Astrocyte (in vitro differentiated cells and primary cell): Measurements from ENCODE around the gene SPATA13. TPM values are rescaled to one million over a fixed set of nuclear protein-coding genes. Genes with fewer than 3 reads are reported as not detected.
"Not testable (repeated sequence)": the region's sequence is repeated elsewhere in the genome, so short reads cannot be mapped to it uniquely, and the experiment has no call there.

Experiments
- DNase-seq: peaks from one replicate; pipeline ENCODE4 v3.0.0-alpha.2; 2010; ENCODE audit warnings: low read depth
- FAIRE-seq: peaks from 2 replicates; lab custom pipeline; 2011; peaks lifted over from hg19 to GRCh38; lab: Jason Lieb, UNC
- H2AFZ ChIP-seq: 2 replicates; pipeline ENCODE4 v1.6.0; 2012; ENCODE audit warnings: low read depth, low read length, inconsistent platforms
- H3K27ac ChIP-seq: 2 replicates; pipeline ENCODE4 v1.5.1; 2011; ENCODE audit warnings: low read depth, low read length, inconsistent platforms
- H3K27me3 ChIP-seq: 2 replicates; pipeline ENCODE4 v1.6.0; 2011; ENCODE audit warnings: low read length, inconsistent platforms; ENCODE audit not compliant: insufficient read depth
- H3K36me3 ChIP-seq: 2 replicates; pipeline ENCODE4 v1.5.1; 2011; ENCODE audit warnings: low read length, inconsistent platforms; ENCODE audit not compliant: insufficient read depth
- H3K4me1 ChIP-seq: 2 replicates; pipeline ENCODE4 v1.5.1; 2011; ENCODE audit warnings: low read length, inconsistent platforms; ENCODE audit not compliant: insufficient read depth
- H3K4me2 ChIP-seq: 2 replicates; pipeline ENCODE4 v1.6.0; 2012; ENCODE audit warnings: low read length, inconsistent platforms
- H3K4me3 ChIP-seq: 2 replicates; pipeline ENCODE4 v1.5.1; 2011; ENCODE audit warnings: low read depth, mild to moderate bottlenecking, low read length, inconsistent platforms; ENCODE audit not compliant: insufficient read depth
- H3K79me2 ChIP-seq: 2 replicates; pipeline ENCODE4 v1.6.0; 2012; ENCODE audit warnings: mild to moderate bottlenecking, low read length, inconsistent platforms; ENCODE audit not compliant: insufficient read depth
- H3K9ac ChIP-seq: 2 replicates; pipeline ENCODE4 v1.6.0; 2012; ENCODE audit warnings: mild to moderate bottlenecking, low read length, inconsistent platforms
- H3K9me3 ChIP-seq: 2 replicates; pipeline ENCODE4 v1.5.1; 2012; ENCODE audit warnings: low read depth, mild to moderate bottlenecking, low read length, inconsistent platforms; ENCODE audit not compliant: insufficient read depth
- H4K20me1 ChIP-seq: 2 replicates; pipeline ENCODE4 v1.6.0; 2012; ENCODE audit warnings: low read length, inconsistent platforms; ENCODE audit not compliant: insufficient read depth
- H3K27ac Mint-ChIP-seq: one replicate; pipeline ENCODE4 v1.8.0; 2021; ENCODE audit warnings: mild to moderate bottlenecking, mixed read lengths; ENCODE audit not compliant: unreplicated experiment
- H3K27me3 Mint-ChIP-seq: one replicate; pipeline ENCODE4 v1.8.0; 2021; ENCODE audit warnings: low read depth, mixed read lengths; ENCODE audit not compliant: unreplicated experiment
- H3K36me3 Mint-ChIP-seq: one replicate; pipeline ENCODE4 v1.8.0; 2021; ENCODE audit warnings: low read depth, mixed read lengths; ENCODE audit not compliant: unreplicated experiment
- H3K4me1 Mint-ChIP-seq: one replicate; pipeline ENCODE4 v1.8.0; 2021; ENCODE audit warnings: low read depth, mixed read lengths; ENCODE audit not compliant: unreplicated experiment
- H3K4me3 Mint-ChIP-seq: one replicate; pipeline ENCODE4 v1.8.0; 2021; ENCODE audit warnings: mild to moderate bottlenecking, moderate library complexity, mixed read lengths; ENCODE audit not compliant: unreplicated experiment
- H3K9me3 Mint-ChIP-seq: one replicate; pipeline ENCODE4 v1.8.0; 2021; ENCODE audit warnings: mild to moderate bottlenecking, mixed read lengths; ENCODE audit not compliant: unreplicated experiment
- EZH2 ChIP-seq: IDR thresholded peaks from 2 replicates; pipeline ENCODE4 v1.6.1; 2012; ENCODE audit warnings: mild to moderate bottlenecking, low read length, inconsistent platforms; ENCODE audit not compliant: insufficient read depth
- total RNA-seq: library from RNA; stranded (reverse); gene quantifications from 2 replicates; pipeline ENCODE4 v1.2.1, GENCODE V29; 2021
- TF ChIP-seq, protein P1 (sequence below): IDR thresholded peaks from 2 replicates; pipeline ENCODE4 v1.5.1; 2011; ENCODE audit warnings: low read depth, mild to moderate bottlenecking, inconsistent platforms, low read length, moderate library complexity; ENCODE audit not compliant: insufficient read depth

SPATA13 gene
- total RNA-seq, 1 donor from 2014 or later, result 6.2 TPM

DNA sequence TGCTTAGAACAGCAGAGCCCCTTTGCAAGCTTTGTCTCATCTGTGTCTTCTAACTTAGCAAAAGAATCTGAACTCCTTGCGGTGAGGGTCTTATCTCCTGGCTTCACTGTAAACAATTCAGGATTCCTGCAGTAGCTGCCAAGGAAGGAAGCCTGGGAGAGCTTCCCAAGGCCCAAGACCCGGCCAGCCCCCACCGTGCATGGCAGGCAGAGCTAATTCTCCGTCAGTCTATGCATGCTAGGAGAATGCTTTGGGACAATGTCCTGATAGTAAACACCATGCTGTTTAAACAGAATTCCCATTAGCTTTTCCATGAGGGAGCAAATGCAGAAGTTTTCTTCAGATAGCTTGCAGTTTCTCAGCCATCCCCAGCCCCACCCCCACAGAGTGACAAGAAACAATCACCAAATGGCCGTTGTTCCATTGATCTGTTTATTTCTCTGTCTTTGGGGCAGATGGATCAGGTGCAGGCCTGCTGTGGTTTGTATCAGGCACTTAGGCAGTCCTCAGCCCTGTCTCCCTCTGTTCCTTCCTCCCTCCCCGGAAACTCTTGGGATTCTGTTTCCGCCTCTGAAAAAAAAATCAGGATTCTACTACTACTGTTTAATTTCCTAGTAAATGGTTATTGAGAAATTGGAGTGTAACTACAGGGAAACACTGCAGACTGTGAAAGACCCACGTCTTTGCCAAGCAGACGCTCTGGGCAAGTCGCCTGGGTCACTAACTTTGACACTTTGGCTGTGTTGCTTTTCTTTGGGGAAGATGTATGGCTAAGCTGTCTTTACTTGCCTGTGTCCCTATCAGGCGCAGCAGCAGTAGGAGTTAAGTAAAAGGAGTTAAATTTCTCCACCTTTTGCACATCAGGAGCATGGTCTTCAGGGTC lies 40.7 kb upstream of the SPATA13 start:
- Mint-ChIP-seq H3K27ac (no peak overlapping the region), H3K4me1 (peaks cover 2% of the 10 kb centered on the region), H3K36me3 (peaks cover 10% of the 10 kb centered on the region), H3K27me3 (peaks cover 5% of the 10 kb centered on the region), H3K4me3 (no peak overlapping the region), H3K9me3 (no peaks in the 10 kb centered on the region)
- Histone ChIP-seq H3K36me3 (no peaks in the 10 kb centered on the region), H3K79me2 (no peaks in the 10 kb centered on the region), H2AFZ (no peak overlapping the region), H3K4me1 (no peaks in the 10 kb centered on the region), H3K9ac (no peak overlapping the region), H3K4me2 (no peak overlapping the region), H3K9me3 (no peaks in the 10 kb centered on the region), H3K4me3 (no peak overlapping the region), H4K20me1 (no peaks in the 10 kb centered on the region), H3K27me3 (peaks cover 7% of the 10 kb centered on the region), H3K27ac (no peak overlapping the region)
- TF ChIP-seq, protein P1, sequence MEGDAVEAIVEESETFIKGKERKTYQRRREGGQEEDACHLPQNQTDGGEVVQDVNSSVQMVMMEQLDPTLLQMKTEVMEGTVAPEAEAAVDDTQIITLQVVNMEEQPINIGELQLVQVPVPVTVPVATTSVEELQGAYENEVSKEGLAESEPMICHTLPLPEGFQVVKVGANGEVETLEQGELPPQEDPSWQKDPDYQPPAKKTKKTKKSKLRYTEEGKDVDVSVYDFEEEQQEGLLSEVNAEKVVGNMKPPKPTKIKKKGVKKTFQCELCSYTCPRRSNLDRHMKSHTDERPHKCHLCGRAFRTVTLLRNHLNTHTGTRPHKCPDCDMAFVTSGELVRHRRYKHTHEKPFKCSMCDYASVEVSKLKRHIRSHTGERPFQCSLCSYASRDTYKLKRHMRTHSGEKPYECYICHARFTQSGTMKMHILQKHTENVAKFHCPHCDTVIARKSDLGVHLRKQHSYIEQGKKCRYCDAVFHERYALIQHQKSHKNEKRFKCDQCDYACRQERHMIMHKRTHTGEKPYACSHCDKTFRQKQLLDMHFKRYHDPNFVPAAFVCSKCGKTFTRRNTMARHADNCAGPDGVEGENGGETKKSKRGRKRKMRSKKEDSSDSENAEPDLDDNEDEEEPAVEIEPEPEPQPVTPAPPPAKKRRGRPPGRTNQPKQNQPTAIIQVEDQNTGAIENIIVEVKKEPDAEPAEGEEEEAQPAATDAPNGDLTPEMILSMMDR, result no peak
- TF ChIP-seq EZH2, result no peak
- DNase-seq (peak; percentile 73), FAIRE-seq (no peak)

GRCh38 chr13:24122045-24122444 lies 38.5 kb upstream of the SPATA13 start:
- H3K79me2 ChIP-seq, H3K36me3 Mint-ChIP-seq, H3K4me3 ChIP-seq, H3K9me3 ChIP-seq, DNase-seq, H3K36me3 ChIP-seq, H3K4me2 ChIP-seq, H3K27ac ChIP-seq, H3K27me3 Mint-ChIP-seq, FAIRE-seq, H3K9me3 Mint-ChIP-seq, H3K4me3 Mint-ChIP-seq, H3K27ac Mint-ChIP-seq, H3K9ac ChIP-seq, H2AFZ ChIP-seq, H3K4me1 Mint-ChIP-seq, H3K4me1 ChIP-seq, H3K27me3 ChIP-seq, H4K20me1 ChIP-seq: not testable (repeated sequence)

DNA sequence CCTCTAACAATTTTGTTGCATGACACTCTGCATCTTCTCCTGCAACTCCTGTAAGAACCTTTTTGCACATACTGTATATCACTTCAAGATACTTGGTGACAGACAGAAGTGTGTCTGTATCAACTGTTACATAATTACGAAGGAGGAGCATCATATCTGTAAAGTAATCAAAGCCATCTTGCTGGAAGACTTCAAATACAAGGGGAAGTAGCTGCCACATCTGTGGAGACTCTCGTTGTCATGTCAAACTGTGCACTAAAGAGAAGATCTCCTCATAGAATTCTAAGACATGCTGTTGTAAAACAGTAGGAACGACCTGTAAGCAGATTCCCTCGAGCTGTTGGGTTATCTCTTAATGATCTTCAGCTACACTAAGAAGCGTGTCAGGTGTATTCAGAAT lies 38.0 kb upstream of the SPATA13 start:
- Mint-ChIP-seq H3K36me3 (peaks cover 1% of the 10 kb centered on the region), H3K9me3 (no peaks in the 10 kb centered on the region), H3K4me1 (peaks cover 7% of the 10 kb centered on the region), H3K27me3 (peaks cover 5% of the 10 kb centered on the region), H3K27ac (no peak overlapping the region), H3K4me3 (no peak overlapping the region)
- Histone ChIP-seq H3K27ac (no peak overlapping the region), H3K36me3 (no peaks in the 10 kb centered on the region), H3K9me3 (no peaks in the 10 kb centered on the region), H3K9ac (no peak overlapping the region), H2AFZ (no peak overlapping the region), H3K79me2 (no peaks in the 10 kb centered on the region), H3K27me3 (peaks cover 7% of the 10 kb centered on the region), H3K4me2 (no peak overlapping the region), H3K4me3 (no peak overlapping the region), H3K4me1 (no peaks in the 10 kb centered on the region), H4K20me1 (no peaks in the 10 kb centered on the region)
- FAIRE-seq (no peak), DNase-seq (no peak)
- TF ChIP-seq, protein P1, result no peak
- no peak for TF ChIP-seq EZH2
